ENCODE data around the gene TMEM9.

GRCh38 chr1:201181726-201182125 lies 27.5 kb upstream of the TMEM9 start:
- no peak for TF ChIP-seq CTCF (conservative IDR thresholded peaks at IDR 0.05; ENCODE audit: low read depth, low read length)
- TF ChIP-seq EZH2 (IDR thresholded peaks at IDR 0.05; ENCODE audit: borderline replicate concordance, low read depth, low read length, poor library complexity, severe bottlenecking) = no peak

Measured in A673 (cell line).